Thyroid gland (tissue), 4 donors: ENCODE results near the gene ZDHHC18. TPM values are rescaled to one million over a fixed set of nuclear protein-coding genes. Genes with fewer than 3 reads are reported as not detected.
A peak's percentile ranks its signal among the peaks of the same experiment; 100 is the strongest.
"Not testable (repeated sequence)": the region's sequence is repeated elsewhere in the genome, so short reads cannot be mapped to it uniquely, and the experiment has no call there.

Experiments used
- DNase-seq, 2 donors: peaks; one replicate each; pipeline ENCODE4 v3.0.0-alpha.2; 2019
- H3K27ac ChIP-seq, 3 donors: fragments of 200-600 bp; sonication (generic); 1 replicate in 2 of 3; 2 replicates in 1 of 3; pipeline ENCODE4 v1.5.1; 2016 to 2019; ENCODE audit warnings: mild to moderate bottlenecking in 1 of 3, moderate library complexity in 1 of 3
- H3K27me3 ChIP-seq: fragments of 200-600 bp; sonication (generic); one replicate; pipeline ENCODE4 v1.5.1; 2019
- H3K36me3 ChIP-seq, 2 donors: fragments of 200-600 bp; sonication (generic); one replicate each; pipeline ENCODE4 v1.5.1; 2016 to 2019
- H3K4me1 ChIP-seq, 2 donors: fragments of 200-600 bp; sonication (generic); one replicate each; pipeline ENCODE4 v1.5.1; 2017 to 2019
- H3K4me3 ChIP-seq, 3 donors: fragments of 200-600 bp; sonication (generic); replicated peaks in 1 of 3; 1 replicate in 2 of 3; 2 replicates in 1 of 3; pipeline ENCODE4 v1.5.1; 2016; ENCODE audit warnings: mild to moderate bottlenecking in 1 of 3
- H3K9me3 ChIP-seq: fragments of 200-600 bp; sonication (generic); one replicate; pipeline ENCODE4 v1.5.1; 2017
- POLR2A ChIP-seq, 2 donors: fragments of 450-650 bp; IDR thresholded peaks; one replicate each; pipeline ENCODE4 v1.6.1; 2017; ENCODE audit warnings: antibody characterized with exemption in 2 of 2, mild to moderate bottlenecking in 2 of 2, moderate library complexity in 1 of 2
- WGBS, 2 donors: methylation state at CpG; one replicate each; pipeline ENCODE4 v1.1.5; 2017; 5-methylcytosine and 5-hydroxymethylcytosine counted together
- intact Hi-C: fragments of 100-400 bp; cut with DNase I; formaldehyde crosslinking; loops from one replicate; pipeline ENCODE4 v1.15.1; 2023
- total RNA-seq, 4 donors: library from RNA; depleted of rRNA; stranded (reverse); fragments of >200 nt; gene quantifications; one replicate each; pipeline ENCODE4 v1.2.3, GENCODE V29; 2016
- TF ChIP-seq, protein P1 (sequence below), 6 experiments: fragments of 200-600 bp in 3 of 6; fragments of 450-650 bp in 3 of 6; sonication (generic) in 3 of 6; IDR thresholded peaks; one replicate each; pipeline ENCODE4 v1.5.1; 2016 to 2019; ENCODE audit warnings: antibody characterized with exemption in 6 of 6, mild to moderate bottlenecking in 2 of 6, inconsistent platforms in 1 of 6, moderate library complexity in 1 of 6

The ZDHHC18 gene
- total RNA-seq, 4 donors from 2014 or later, result 11.4 to 33.1 (median 21.4) TPM

- 0 to 24% methylated on average over 5 of the region's 5 CpGs for WGBS, 2 donors
- no peaks in the 10 kb centered on the region for H3K9me3 ChIP-seq
- peak; percentile 94 to 95 for DNase-seq
- peak overlapping the region; percentile 62 to 92 (median 76) for H3K27ac ChIP-seq
- no peak for TF ChIP-seq POLR2A (IDR thresholded peaks at IDR 0.05)
- TF ChIP-seq, protein P1, sequence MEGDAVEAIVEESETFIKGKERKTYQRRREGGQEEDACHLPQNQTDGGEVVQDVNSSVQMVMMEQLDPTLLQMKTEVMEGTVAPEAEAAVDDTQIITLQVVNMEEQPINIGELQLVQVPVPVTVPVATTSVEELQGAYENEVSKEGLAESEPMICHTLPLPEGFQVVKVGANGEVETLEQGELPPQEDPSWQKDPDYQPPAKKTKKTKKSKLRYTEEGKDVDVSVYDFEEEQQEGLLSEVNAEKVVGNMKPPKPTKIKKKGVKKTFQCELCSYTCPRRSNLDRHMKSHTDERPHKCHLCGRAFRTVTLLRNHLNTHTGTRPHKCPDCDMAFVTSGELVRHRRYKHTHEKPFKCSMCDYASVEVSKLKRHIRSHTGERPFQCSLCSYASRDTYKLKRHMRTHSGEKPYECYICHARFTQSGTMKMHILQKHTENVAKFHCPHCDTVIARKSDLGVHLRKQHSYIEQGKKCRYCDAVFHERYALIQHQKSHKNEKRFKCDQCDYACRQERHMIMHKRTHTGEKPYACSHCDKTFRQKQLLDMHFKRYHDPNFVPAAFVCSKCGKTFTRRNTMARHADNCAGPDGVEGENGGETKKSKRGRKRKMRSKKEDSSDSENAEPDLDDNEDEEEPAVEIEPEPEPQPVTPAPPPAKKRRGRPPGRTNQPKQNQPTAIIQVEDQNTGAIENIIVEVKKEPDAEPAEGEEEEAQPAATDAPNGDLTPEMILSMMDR (IDR thresholded peaks at IDR 0.05), result no peak
- intact Hi-C loops, result loop anchor here (10.0 kb wide), 1 partner anchor 65 kb away; the partner anchor contains the start of gene SFN
- H3K4me3 ChIP-seq, result peak overlapping the region in 1 of 3 donors; percentile 11
- peaks cover 0 to under 1% of the 10 kb centered on the region in 2 donors for H3K36me3 ChIP-seq
- H3K4me1 ChIP-seq, result peaks cover 21 to 54% of the 10 kb centered on the region in 2 donors
- H3K27me3 ChIP-seq, result no peaks in the 10 kb centered on the region
Measured at GRCh38 chr1:26799479-26800142, 26.9 kb upstream of the ZDHHC18 start.

DNA sequence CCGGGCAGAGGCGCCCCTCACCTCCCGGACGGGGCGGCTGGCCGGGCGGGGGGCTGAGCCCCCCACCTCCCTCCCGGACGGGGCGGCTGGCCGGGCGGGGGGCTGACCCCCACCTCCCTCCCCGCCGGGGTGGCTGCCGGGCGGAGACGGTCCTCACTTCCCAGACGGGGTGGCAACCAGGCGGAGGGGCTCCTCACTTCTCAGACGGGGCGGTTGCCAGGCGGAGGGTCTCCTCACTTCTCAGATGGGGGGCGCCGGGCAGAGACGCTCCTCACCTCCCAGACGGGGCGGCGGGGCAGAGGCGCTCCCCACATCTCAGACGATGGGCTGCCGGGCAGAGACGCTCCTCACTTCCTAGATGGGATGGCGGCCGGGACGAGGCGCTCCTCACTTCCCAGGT is 22.6 kb upstream of the ZDHHC18 start:
- not testable (repeated sequence) for H3K36me3 ChIP-seq
- 95% methylated on average over 8 of the region's 36 CpGs; no CpG with 5 or more reads in 1 of the 2 donors for WGBS, 2 donors

GRCh38 chr1:26810105-26810504 is 16.4 kb upstream of the ZDHHC18 start:
- H3K27me3 ChIP-seq, H3K4me3 ChIP-seq, H3K4me1 ChIP-seq, intact Hi-C loops, H3K27ac ChIP-seq, H3K36me3 ChIP-seq, H3K9me3 ChIP-seq: not testable (repeated sequence)
- TF ChIP-seq, protein P1 (IDR thresholded peaks at IDR 0.05), result peak; percentile 27 to 75 (median 70)
- DNase-seq, result peak; percentile 70 to 72
- WGBS, 2 donors, result 53 to 54% methylated on average over 11 of the region's 11 CpGs

More for the DNA sequence above, 22.6 kb upstream of the ZDHHC18 start:
- H3K4me3 ChIP-seq, H3K27ac ChIP-seq, H3K9me3 ChIP-seq, H3K27me3 ChIP-seq, DNase-seq: not testable (repeated sequence)
- intact Hi-C loops, result loop anchor here (10.0 kb wide), 1 partner anchor 61 kb away; the partner anchor contains the start of gene SFN
- H3K4me1 ChIP-seq, result peaks cover 19 to 40% of the 10 kb centered on the region in 2 donors

- TF ChIP-seq, protein P1 (IDR thresholded peaks at IDR 0.05), result no peak
- TF ChIP-seq POLR2A (IDR thresholded peaks at IDR 0.05), result no peak
- no peak for DNase-seq
- Histone ChIP-seq H3K27ac (no peak overlapping the region), H3K36me3 (no peaks in the 10 kb centered on the region), H3K9me3 (no peaks in the 10 kb centered on the region), H3K4me1 (no peaks in the 10 kb centered on the region), H3K27me3 (no peaks in the 10 kb centered on the region), H3K4me3 (no peak overlapping the region)
- intact Hi-C loops, result no loop called here
- 77 to 86% methylated on average over 4 of the region's 4 CpGs for WGBS, 2 donors
Measured at GRCh38 chr1:26811057-26811456, 15.4 kb upstream of the ZDHHC18 start.

GRCh38 chr1:26811708-26812107 is 14.8 kb upstream of the ZDHHC18 start:
- intact Hi-C loops, result no loop called here
- H3K4me1 ChIP-seq, result no peaks in the 10 kb centered on the region
- no peaks in the 10 kb centered on the region for H3K27me3 ChIP-seq
- no peaks in the 10 kb centered on the region for H3K9me3 ChIP-seq
- no peak overlapping the region for H3K27ac ChIP-seq
- no peaks in the 10 kb centered on the region for H3K36me3 ChIP-seq
- DNase-seq, result no peak
- no peak overlapping the region for H3K4me3 ChIP-seq
- TF ChIP-seq, protein P1 (IDR thresholded peaks at IDR 0.05), result no peak
- TF ChIP-seq POLR2A (IDR thresholded peaks at IDR 0.05), result no peak
